Endometrium (tissue), 2 donors: Measurements from ENCODE around the gene EML5.

Source experiments
- FAIRE-seq: peaks from 2 replicates; lab custom pipeline; 2012; peaks lifted over from hg19 to GRCh38; lab: Jason Lieb, UNC
- donor health status: control.
- donor health status: control.

The EML5 gene

GRCh38 chr14:88802596-88802995 is 9.8 kb upstream of the EML5 start:
- no peak for FAIRE-seq

- no peak for FAIRE-seq
Measured at GRCh38 chr14:88799522-88799921, 6.8 kb upstream of the EML5 start.

- FAIRE-seq = no peak
Measured at GRCh38 chr14:88798156-88798555, 5.4 kb upstream of the EML5 start.

GRCh38 chr14:88793259-88793625 is 489 bp upstream of the EML5 start:
- FAIRE-seq = no peak

- FAIRE-seq = no peak
Measured at GRCh38 chr14:88791629-88792472, 902 bp downstream of the EML5 start.

- no peak for FAIRE-seq
Measured at GRCh38 chr14:88791252-88791621, 1.5 kb downstream of the EML5 start.

- FAIRE-seq = no peak
Measured at GRCh38 chr14:88790501-88791251, 2.1 kb downstream of the EML5 start.

GRCh38 chr14:88789573-88789972 is 3.2 kb downstream of the EML5 start:
- peak; percentile 21 for FAIRE-seq

GRCh38 chr14:88786715-88787114 is 6.0 kb downstream of the EML5 start:
- FAIRE-seq = no peak

GRCh38 chr14:88785911-88786310 is 6.8 kb downstream of the EML5 start:
- no peak for FAIRE-seq

- no peak for FAIRE-seq
Measured at GRCh38 chr14:88775532-88775931, 17.2 kb downstream of the EML5 start.

- FAIRE-seq = no peak
Measured at GRCh38 chr14:88770736-88771135, 22.0 kb downstream of the EML5 start.

GRCh38 chr14:88765130-88765529 is 27.6 kb downstream of the EML5 start:
- FAIRE-seq = no peak

- FAIRE-seq = no peak
Measured at GRCh38 chr14:88753873-88754272, 38.9 kb downstream of the EML5 start.

- no peak for FAIRE-seq
Measured at GRCh38 chr14:88750945-88751344, 41.8 kb downstream of the EML5 start.

GRCh38 chr14:88750413-88750812 is 42.3 kb downstream of the EML5 start:
- no peak for FAIRE-seq

GRCh38 chr14:88749139-88749538 is 43.6 kb downstream of the EML5 start:
- FAIRE-seq = peak; percentile 89

GRCh38 chr14:88748288-88748687 is 44.5 kb downstream of the EML5 start:
- no peak for FAIRE-seq

- peak; percentile 41 for FAIRE-seq
Measured at GRCh38 chr14:88746052-88746451, 46.7 kb downstream of the EML5 start.

GRCh38 chr14:88737245-88737644 is 55.5 kb downstream of the EML5 start:
- no peak for FAIRE-seq

GRCh38 chr14:88733121-88733520 is 59.6 kb downstream of the EML5 start:
- no peak for FAIRE-seq

- no peak for FAIRE-seq
Measured at GRCh38 chr14:88729159-88729558, 63.6 kb downstream of the EML5 start.

- no peak for FAIRE-seq
Measured at GRCh38 chr14:88727057-88727456, 65.7 kb downstream of the EML5 start.

- FAIRE-seq = no peak
Measured at GRCh38 chr14:88710709-88711108, 82.0 kb downstream of the EML5 start.
